GM12874 (cell line): ENCODE data around the gene EXOG.

ENCODE experiments used
- TF ChIP-seq, protein P1 (sequence below): IDR thresholded peaks from 2 replicates; pipeline ENCODE4 v1.5.1; 2011; ENCODE audit warnings: low read depth, mild to moderate bottlenecking, control low read depth, low read length, moderate library complexity; ENCODE audit not compliant: insufficient read depth

EXOG gene

DNA sequence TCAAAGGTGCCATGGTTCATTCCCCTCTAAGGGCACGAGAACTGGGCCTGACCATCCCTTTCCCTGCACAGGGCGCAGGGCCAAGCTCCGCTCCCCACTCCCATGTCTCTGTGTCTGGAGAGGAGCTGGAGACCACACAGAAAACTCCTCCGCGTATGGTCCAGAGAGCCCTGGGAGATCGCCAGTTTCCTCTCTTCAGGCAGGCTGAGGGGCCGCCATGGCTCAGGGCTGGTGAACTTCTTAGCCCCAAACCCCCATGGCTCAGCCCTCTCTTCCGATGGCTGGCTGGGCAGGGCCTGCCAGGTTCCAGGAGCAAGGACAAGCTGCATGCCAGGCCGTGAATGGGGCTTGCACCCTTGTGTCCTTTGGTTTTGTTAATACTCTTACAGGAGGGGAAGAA is 52.9 kb downstream of the EXOG start:
- TF ChIP-seq, protein P1, sequence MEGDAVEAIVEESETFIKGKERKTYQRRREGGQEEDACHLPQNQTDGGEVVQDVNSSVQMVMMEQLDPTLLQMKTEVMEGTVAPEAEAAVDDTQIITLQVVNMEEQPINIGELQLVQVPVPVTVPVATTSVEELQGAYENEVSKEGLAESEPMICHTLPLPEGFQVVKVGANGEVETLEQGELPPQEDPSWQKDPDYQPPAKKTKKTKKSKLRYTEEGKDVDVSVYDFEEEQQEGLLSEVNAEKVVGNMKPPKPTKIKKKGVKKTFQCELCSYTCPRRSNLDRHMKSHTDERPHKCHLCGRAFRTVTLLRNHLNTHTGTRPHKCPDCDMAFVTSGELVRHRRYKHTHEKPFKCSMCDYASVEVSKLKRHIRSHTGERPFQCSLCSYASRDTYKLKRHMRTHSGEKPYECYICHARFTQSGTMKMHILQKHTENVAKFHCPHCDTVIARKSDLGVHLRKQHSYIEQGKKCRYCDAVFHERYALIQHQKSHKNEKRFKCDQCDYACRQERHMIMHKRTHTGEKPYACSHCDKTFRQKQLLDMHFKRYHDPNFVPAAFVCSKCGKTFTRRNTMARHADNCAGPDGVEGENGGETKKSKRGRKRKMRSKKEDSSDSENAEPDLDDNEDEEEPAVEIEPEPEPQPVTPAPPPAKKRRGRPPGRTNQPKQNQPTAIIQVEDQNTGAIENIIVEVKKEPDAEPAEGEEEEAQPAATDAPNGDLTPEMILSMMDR, result no peak

DNA sequence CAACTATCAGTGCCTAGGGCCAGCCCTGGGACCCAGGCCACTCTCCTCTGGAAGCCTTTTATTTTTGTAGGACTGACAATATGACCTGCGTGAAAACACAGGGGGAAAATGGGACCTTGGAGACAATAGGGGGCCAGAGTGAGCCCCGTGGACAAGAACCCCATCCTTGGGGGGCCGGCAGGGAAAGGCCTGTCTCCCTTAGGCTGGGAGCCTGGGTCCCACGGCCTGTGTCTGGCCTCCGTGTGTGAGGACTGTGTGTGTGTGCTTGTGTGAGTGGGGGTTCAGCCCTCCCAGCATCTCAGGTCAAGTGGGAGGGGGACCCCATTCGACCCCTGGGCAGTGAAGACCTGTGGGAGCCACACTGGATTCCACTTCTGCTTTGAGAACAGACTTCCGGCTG is 53.3 kb downstream of the EXOG start:
- TF ChIP-seq, protein P1, result no peak

DNA sequence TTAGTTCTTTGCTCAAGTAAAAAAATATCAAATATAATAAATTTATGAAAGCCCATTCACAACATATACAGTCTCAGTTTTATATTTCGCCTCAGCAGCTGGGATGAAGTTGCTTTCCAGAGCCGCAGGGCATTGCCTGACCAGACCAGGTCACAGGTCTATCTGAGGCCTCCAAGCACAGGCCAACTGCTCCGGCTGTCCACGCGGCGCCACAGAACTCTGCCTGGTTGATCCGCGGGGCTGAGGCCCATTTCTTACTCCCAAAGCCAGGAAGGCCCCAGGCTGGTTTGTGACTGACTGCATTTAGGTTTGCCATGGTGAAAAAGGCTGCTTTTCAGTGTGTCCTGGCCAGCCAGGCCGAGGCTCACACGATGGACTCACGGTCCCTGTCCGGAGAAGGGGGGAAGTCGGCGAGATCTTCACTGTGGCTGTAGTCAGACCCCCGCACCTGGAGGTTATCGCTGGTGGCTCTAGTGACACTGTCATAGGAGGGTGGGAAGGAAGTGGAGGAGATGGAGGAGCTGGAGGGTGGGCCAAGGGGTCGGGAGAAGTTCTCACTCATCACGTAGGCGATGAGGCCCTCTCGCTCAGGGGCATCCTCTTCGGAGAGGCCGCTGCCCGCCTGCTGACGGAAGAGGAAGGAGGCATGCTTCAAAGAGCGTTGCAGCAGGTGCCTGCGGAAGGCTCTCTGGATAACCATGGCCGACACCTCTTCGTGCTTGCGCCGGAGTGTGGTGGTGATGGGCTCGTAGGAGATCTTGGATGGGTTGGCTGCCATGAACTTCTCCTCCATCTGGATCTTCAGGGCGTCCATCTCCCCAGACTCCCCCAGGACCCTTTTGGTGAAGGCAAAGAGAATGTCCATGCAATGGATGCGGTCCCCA is 54.1 kb downstream of the EXOG start:
- TF ChIP-seq, protein P1, result no peak

DNA sequence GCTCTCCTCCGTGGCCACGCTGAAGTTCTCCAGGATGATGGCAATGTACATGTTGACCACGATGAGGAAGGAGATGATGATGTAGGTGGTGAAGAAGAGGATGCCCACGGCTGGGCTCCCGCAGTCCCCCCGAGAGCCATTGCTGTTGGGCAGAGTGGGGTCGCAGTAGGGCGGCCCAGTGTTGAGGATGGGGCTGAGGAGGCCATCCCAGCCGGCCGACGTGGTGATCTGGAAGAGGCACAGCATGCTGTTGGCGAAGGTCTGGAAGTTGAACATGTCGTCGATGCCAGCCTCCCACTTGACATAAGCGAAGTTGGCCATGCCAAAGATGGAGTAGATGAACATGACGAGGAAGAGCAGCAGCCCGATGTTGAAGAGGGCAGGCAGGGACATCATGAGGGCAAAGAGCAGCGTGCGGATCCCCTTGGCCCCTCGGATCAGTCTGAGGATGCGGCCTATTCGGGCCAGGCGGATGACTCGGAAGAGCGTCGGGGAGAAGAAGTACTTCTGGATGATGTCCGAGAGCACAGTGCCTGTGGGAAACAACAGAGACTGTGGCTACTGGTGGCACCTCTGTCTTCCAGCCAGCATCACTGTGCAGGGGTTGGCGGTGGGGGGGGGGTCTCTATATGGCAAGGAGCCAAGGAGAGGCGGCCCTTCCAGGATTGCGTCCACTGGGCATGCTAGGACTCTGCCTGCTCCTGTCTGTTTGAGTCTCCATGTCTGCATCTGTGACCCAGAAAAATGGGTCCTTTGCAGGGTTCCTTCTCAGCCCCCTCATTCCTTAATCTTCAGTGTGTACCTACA is 55.1 kb downstream of the EXOG start:
- TF ChIP-seq, protein P1, result no peak

DNA sequence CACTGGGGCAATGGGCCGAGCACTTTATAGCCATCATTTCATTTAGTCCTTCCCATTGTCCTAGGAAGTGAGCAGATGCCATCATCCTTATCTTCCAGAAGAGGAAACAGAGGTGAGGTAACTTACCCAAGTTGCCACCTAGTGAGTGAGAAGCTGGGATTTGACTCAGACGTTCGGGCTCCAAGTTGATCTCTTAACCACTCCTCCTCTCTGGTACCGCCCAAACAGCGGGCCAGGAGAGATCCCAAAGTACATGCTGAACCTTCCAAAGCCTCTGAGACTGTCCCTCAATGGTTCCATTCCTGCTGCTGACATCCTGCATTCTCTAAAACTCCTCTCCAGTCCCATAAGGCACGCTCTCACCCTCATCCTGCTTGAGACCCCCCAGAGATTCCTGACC is 56.2 kb downstream of the EXOG start:
- TF ChIP-seq, protein P1, result no peak

DNA sequence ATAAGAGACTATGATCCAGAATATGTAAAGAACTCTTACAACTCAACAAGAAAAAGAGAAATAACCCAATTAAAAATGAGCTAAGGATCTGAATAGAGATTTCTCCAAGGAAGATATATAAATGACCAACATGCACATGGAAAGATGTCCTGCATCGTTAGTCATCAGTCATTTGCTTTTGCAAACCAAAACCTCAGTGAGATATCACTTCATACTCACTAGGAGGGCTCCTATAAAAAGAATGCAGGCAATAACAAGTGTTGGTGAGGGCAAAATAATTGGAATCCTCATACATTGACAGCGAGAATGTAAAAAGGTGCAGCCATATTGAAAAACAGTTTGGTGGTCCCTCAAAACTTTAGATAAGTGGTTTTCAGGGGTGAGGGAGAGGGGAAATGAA is 56.9 kb downstream of the EXOG start:
- TF ChIP-seq, protein P1, result no peak

DNA sequence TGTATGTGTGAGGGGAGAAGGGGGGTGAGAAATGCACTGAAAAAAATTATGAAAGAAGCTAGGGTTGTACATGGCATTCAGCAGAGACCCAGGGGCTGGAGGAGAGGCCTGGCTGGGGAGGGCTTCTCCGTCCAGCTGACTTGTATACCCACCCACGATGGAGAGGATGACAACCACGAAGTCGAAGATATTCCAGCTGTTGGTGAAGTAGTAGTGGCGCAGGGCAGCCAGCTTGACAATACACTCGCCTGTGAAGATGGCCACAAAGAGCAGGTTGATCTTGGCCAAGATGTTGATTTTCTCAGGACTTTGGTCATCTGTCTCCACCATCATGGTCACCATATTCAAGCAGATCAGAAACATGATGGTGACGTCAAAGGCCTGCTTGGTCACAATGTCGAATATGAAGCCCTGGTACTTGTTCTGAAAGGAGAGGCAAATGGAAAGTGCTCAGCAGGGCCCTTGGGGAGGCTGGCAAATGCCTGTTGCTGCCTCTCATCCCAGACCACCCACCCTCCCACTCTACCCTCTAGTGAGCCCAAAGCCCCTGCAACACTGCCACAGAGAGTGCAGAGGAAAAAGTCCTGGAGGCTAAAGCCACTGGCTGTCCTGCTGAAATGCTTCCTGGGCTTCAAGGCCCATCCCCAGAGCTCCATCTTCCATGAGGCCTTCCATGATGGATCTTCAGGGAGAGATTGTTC is 58.1 kb downstream of the EXOG start:
- TF ChIP-seq, protein P1, result no peak
